H1 (cell line): ENCODE results near the gene HS1BP3. TPM values are rescaled to one million over a fixed set of nuclear protein-coding genes. Genes with fewer than 3 reads are reported as not detected.

Source experiments
- CTCF ChIA-PET: fragments of 300-600 bp; sonication (Branson Sonifier 250); formaldehyde crosslinking; loops from one replicate; lab custom pipeline; 2021; ENCODE audit not compliant: partially characterized antibody; lab: Charles Lee
- POLR2A ChIA-PET: fragments of 300-600 bp; sonication (Branson Sonifier 250); formaldehyde crosslinking; loops from one replicate; lab custom pipeline; 2021; ENCODE audit warnings: inconsistent platforms; ENCODE audit not compliant: partially characterized antibody; lab: Charles Lee
- DNase-seq, 2 experiments: peaks; one replicate each; pipeline versions ENCODE4 v3.0.0 to v3.0.0-alpha.2; 2010 to 2022; ENCODE audit warnings: low spot score in 2 of 2, low read depth in 1 of 2, mixed read lengths in 1 of 2
- FAIRE-seq: peaks from 2 replicates; lab custom pipeline; 2011; peaks lifted over from hg19 to GRCh38; lab: Jason Lieb, UNC
- H2AFZ ChIP-seq: 2 replicates; pipeline ENCODE4 v1.8.1; 2012; ENCODE audit warnings: low read length, inconsistent platforms
- H2AK5ac ChIP-seq: 2 replicates; pipeline ENCODE4 v1.6.1; 2013; ENCODE audit warnings: low read depth, low read length
- H2BK120ac ChIP-seq: replicated peaks from 2 replicates; pipeline ENCODE3; 2013; ENCODE audit warnings: low read depth, low read length, inconsistent platforms
- H2BK12ac ChIP-seq: 2 replicates; pipeline ENCODE4 v1.6.1; 2013; ENCODE audit warnings: low read depth, low read length
- H2BK15ac ChIP-seq: 2 replicates; pipeline ENCODE4 v1.6.1; 2013; ENCODE audit warnings: low read length
- H2BK20ac ChIP-seq: 2 replicates; pipeline ENCODE4 v1.6.1; 2013; ENCODE audit warnings: low read length
- H2BK5ac ChIP-seq: 2 replicates; pipeline ENCODE4 v1.6.1; 2013; ENCODE audit warnings: low read depth, low read length
- H3K14ac ChIP-seq: 2 replicates; pipeline ENCODE4 v1.6.1; 2013; ENCODE audit warnings: inconsistent platforms; ENCODE audit not compliant: insufficient read length
- H3K18ac ChIP-seq: 2 replicates; pipeline ENCODE4 v1.6.1; 2013; ENCODE audit warnings: low read length; ENCODE audit errors: extremely low read depth
- H3K23ac ChIP-seq: 2 replicates; pipeline ENCODE4 v1.6.1; 2013; ENCODE audit warnings: inconsistent platforms; ENCODE audit not compliant: insufficient read length
- H3K23me2 ChIP-seq: 2 replicates; pipeline ENCODE4 v1.6.1; 2013; ENCODE audit warnings: low read depth, low read length
- H3K27ac ChIP-seq: 2 replicates; pipeline ENCODE4 v1.6.1; 2011; ENCODE audit warnings: low read depth, low read length, inconsistent platforms
- H3K27me3 ChIP-seq, 4 experiments: replicated peaks in 1 of 4; 1 replicate in 1 of 4; 2 replicates in 3 of 4; pipeline versions ENCODE4 v1.6.1 to v1.8.1; 2011 to 2013; ENCODE audit warnings: low read length in 3 of 4, mild to moderate bottlenecking in 3 of 4, inconsistent platforms in 2 of 4, mixed read lengths in 2 of 4, moderate library complexity in 1 of 4; ENCODE audit not compliant: control insufficient read depth in 3 of 4, insufficient read depth in 3 of 4; ENCODE audit errors: extremely low read depth in 1 of 4
- H3K36me3 ChIP-seq, 4 experiments: 2 replicates each; pipeline versions ENCODE4 v1.6.1 to v1.8.1; 2011 to 2013; ENCODE audit warnings: mild to moderate bottlenecking in 4 of 4, low read length in 3 of 4, moderate library complexity in 2 of 4, control low read depth in 1 of 4, inconsistent platforms in 1 of 4; ENCODE audit not compliant: insufficient read depth in 4 of 4, control insufficient read depth in 2 of 4
- H3K4ac ChIP-seq: replicated peaks from 2 replicates; pipeline ENCODE3; 2013; ENCODE audit warnings: low read length, low read depth, mixed read lengths, inconsistent platforms; ENCODE audit not compliant: insufficient read length
- H3K4me1 ChIP-seq, 4 experiments: replicated peaks in 1 of 4; 1 replicate in 1 of 4; 2 replicates in 3 of 4; pipeline versions ENCODE4 v1.6.1 to v1.8.1; 2011 to 2013; ENCODE audit warnings: low read length in 3 of 4, inconsistent platforms in 2 of 4, mixed read lengths in 1 of 4; ENCODE audit not compliant: insufficient read depth in 4 of 4, control insufficient read depth in 3 of 4
- H3K4me2 ChIP-seq, 2 experiments: 2 replicates each; pipeline versions ENCODE4 v1.6.1 to v1.8.1; 2011 to 2013; ENCODE audit warnings: low read depth in 2 of 2, low read length in 2 of 2, control low read depth in 1 of 2, inconsistent platforms in 1 of 2, mild to moderate bottlenecking in 1 of 2; ENCODE audit not compliant: insufficient read depth in 1 of 2
- H3K4me3 ChIP-seq, 4 experiments: fragments of 200-600, 300-600 bp in 1 of 4; sonication (generic), shearing (Covaris generic), sonication (Bioruptor Twin) in 1 of 4; 2 replicates each; pipeline versions ENCODE4 v1.5.1 to v1.8.1; 2011 to 2016; ENCODE audit warnings: low read length in 4 of 4, low read depth in 3 of 4, control low read depth in 2 of 4, inconsistent platforms in 2 of 4, mild to moderate bottlenecking in 2 of 4, mixed read lengths in 1 of 4, moderate library complexity in 1 of 4; ENCODE audit not compliant: insufficient read depth in 2 of 4; ENCODE audit errors: extremely low read depth in 1 of 4
- H3K56ac ChIP-seq: replicated peaks from 2 replicates; pipeline ENCODE3; 2013; ENCODE audit warnings: low read depth, mild to moderate bottlenecking, mixed read lengths, low read length, inconsistent platforms; ENCODE audit not compliant: insufficient read length
- H3K79me1 ChIP-seq: 2 replicates; pipeline ENCODE4 v1.6.1; 2013; ENCODE audit warnings: low read depth, low read length, control low read depth
- H3K79me2 ChIP-seq, 2 experiments: 2 replicates each; pipeline versions ENCODE4 v1.6.1 to v1.8.1; 2012 to 2013; ENCODE audit warnings: low read length in 2 of 2, mild to moderate bottlenecking in 2 of 2, inconsistent platforms in 1 of 2; ENCODE audit not compliant: insufficient read depth in 2 of 2, control insufficient read depth in 1 of 2
- H3K9ac ChIP-seq, 4 experiments: replicated peaks in 1 of 4; 1 replicate in 1 of 4; 2 replicates in 3 of 4; pipeline versions ENCODE4 v1.6.1 to v1.8.1; 2011 to 2013; ENCODE audit warnings: low read depth in 3 of 4, low read length in 3 of 4, control low read depth in 2 of 4, mild to moderate bottlenecking in 2 of 4, moderate library complexity in 2 of 4, inconsistent platforms in 1 of 4; ENCODE audit errors: extremely low read depth in 1 of 4
- H3K9me3 ChIP-seq, 2 experiments: 2 replicates each; pipeline versions ENCODE4 v1.6.1 to v1.8.1; 2012 to 2013; ENCODE audit warnings: mild to moderate bottlenecking in 2 of 2, moderate library complexity in 2 of 2, control low read depth in 1 of 2, inconsistent platforms in 1 of 2, low read depth in 1 of 2, low read length in 1 of 2, mixed read lengths in 1 of 2; ENCODE audit not compliant: insufficient read depth in 2 of 2
- H4K20me1 ChIP-seq, 2 experiments: replicated peaks in 1 of 2; 2 replicates each; pipeline versions ENCODE3 to v1.8.1; 2011 to 2013; ENCODE audit warnings: inconsistent platforms in 2 of 2, low read length in 2 of 2, mild to moderate bottlenecking in 1 of 2; ENCODE audit not compliant: insufficient read depth in 2 of 2, control insufficient read depth in 1 of 2
- H4K5ac ChIP-seq: 2 replicates; pipeline ENCODE4 v1.6.1; 2013; ENCODE audit warnings: low read length, low read depth, mixed read lengths, inconsistent platforms; ENCODE audit not compliant: insufficient read length
- H4K8ac ChIP-seq: 2 replicates; pipeline ENCODE4 v1.8.0; 2013; ENCODE audit warnings: mild to moderate bottlenecking, moderate library complexity, low read length, inconsistent platforms; ENCODE audit not compliant: insufficient read depth; ENCODE audit errors: extremely low read depth
- H4K91ac ChIP-seq: replicated peaks from 2 replicates; pipeline ENCODE3; 2013; ENCODE audit warnings: low read length, mixed read lengths, inconsistent platforms; ENCODE audit not compliant: insufficient read length
- ATF3 ChIP-seq: IDR thresholded peaks from 2 replicates; pipeline ENCODE4 v1.6.1; 2011; ENCODE audit warnings: low read depth, mild to moderate bottlenecking, low read length; ENCODE audit not compliant: insufficient read depth
- CHD1 ChIP-seq: IDR thresholded peaks from 2 replicates; pipeline ENCODE4 v1.6.1; 2012; ENCODE audit warnings: low read depth, low read length, improper control_type of control experiment
- EGR1 ChIP-seq: IDR thresholded peaks from 2 replicates; pipeline ENCODE4 v1.6.1; 2011; ENCODE audit warnings: low read depth, low read length, borderline replicate concordance
- EZH2 ChIP-seq: fragments of 200-600 bp; sonication (generic); IDR thresholded peaks from 2 replicates; pipeline ENCODE4 v1.7.1; 2012; ENCODE audit warnings: low read depth, mild to moderate bottlenecking, moderate library complexity, low read length, inconsistent platforms; ENCODE audit not compliant: severe bottlenecking
- RBBP5 ChIP-seq: IDR thresholded peaks from 2 replicates; pipeline ENCODE4 v1.7.1; 2012; ENCODE audit warnings: low read depth, mild to moderate bottlenecking, inconsistent platforms, low read length, moderate library complexity, borderline replicate concordance
- SUZ12 ChIP-seq: fragments of 200-600 bp; sonication (generic); IDR thresholded peaks from 2 replicates; pipeline ENCODE4 v1.6.1; 2012; ENCODE audit warnings: mild to moderate bottlenecking, inconsistent platforms, low read length, moderate library complexity, mixed read lengths
- TCF12 ChIP-seq: IDR thresholded peaks from 2 replicates; pipeline ENCODE4 v1.6.1; 2011; ENCODE audit warnings: low read depth, mild to moderate bottlenecking, low read length
- YY1 ChIP-seq: IDR thresholded peaks from 2 replicates; pipeline ENCODE4 v1.6.1; 2011; ENCODE audit warnings: low read depth, mild to moderate bottlenecking, low read length
- WGBS, 2 experiments: shearing (Covaris generic) in 1 of 2; methylation state at CpG; one replicate each; pipeline versions ENCODE4 v1.1.6 to v1.1.7; 2013 to 2015; ENCODE audit warnings: low lambda C conversion rate in 2 of 2, mixed read lengths in 2 of 2, inconsistent platforms in 1 of 2, low coverage in 1 of 2, missing lambda C conversion rate in 1 of 2; ENCODE audit not compliant: insufficient replicate concordance in 2 of 2, insufficient coverage in 1 of 2, insufficient read length in 1 of 2; ENCODE audit errors: extremely low coverage in 1 of 2, missing lambda C conversion rate in 1 of 2; 5-methylcytosine and 5-hydroxymethylcytosine counted together
- polyA plus RNA-seq, 7 experiments: library from polyadenylated mRNA; depleted of rRNA in 3 of 7; stranded (reverse) in 5 of 7; unstranded in 2 of 7; fragments of >200 nt in 5 of 7; fragments of 200-250 nt in 2 of 7; gene quantifications; 1 replicate in 5 of 7; 2 replicates in 1 of 7; 4 replicates in 1 of 7; pipeline versions ENCODE4 v1.2.1 to v1.2.3, GENCODE V29; 2011 to 2013; ENCODE audit warnings: missing spikeins in 2 of 7, mixed read lengths in 2 of 7
- total RNA-seq: library from RNA; stranded (reverse); fragmentation: NEBNext Ultra II Directional; extraction: Animal tissue kit (Norgen Biotek cat#: 25700); gene quantifications from 2 replicates; pipeline ENCODE4 v1.2.1, GENCODE V29; 2021
- TF ChIP-seq, protein P1 (sequence below): IDR thresholded peaks from 2 replicates; pipeline ENCODE4 v1.6.1; 2012; ENCODE audit warnings: inconsistent platforms
- TF ChIP-seq, protein P2 (sequence below): IDR thresholded peaks from 2 replicates; pipeline ENCODE4 v1.6.1; 2012; ENCODE audit warnings: inconsistent platforms

HS1BP3 gene
- total and polyA plus RNA-seq, 2 of the 8 experiments (the other 6 are each of a cell fraction or from before 2014, with no cell fraction given) = 11.1 to 11.3 TPM

GRCh38 chr2:20670315-20671035, 19.6 kb upstream of the HS1BP3 start:
- Histone ChIP-seq H3K9ac (no peak overlapping the region), H3K23ac (no peak overlapping the region), H3K27me3 (peaks cover 58 to 92% (median 82%) of the 10 kb centered on the region in 4 experiments), H3K14ac (no peak overlapping the region), H3K18ac (no peak overlapping the region), H2AFZ (no peak overlapping the region), H3K79me1 (no peaks in the 10 kb centered on the region), H3K4me2 (peak overlapping the region; percentile 43 to 76), H3K56ac (no peak overlapping the region), H3K36me3 (peaks cover 0 to 5% (median 0%) of the 10 kb centered on the region in 4 experiments; a peak in 1 of 8 replicates), H2BK120ac (no peak overlapping the region), H2AK5ac (no peak overlapping the region), H4K91ac (no peak overlapping the region), H3K4ac (no peak overlapping the region), H2BK12ac (no peak overlapping the region), H3K4me3 (peak overlapping the region in 1 of 4 experiments; percentile 9; a peak in 1 of 8 replicates), H4K8ac (peak overlapping the region; percentile 70; the same call in 1 of the 2 replicates), H3K27ac (no peak overlapping the region), H3K4me1 (peaks cover 9 to 42% (median 20%) of the 10 kb centered on the region in 4 experiments), H3K79me2 (no peaks in the 10 kb centered on the region), H4K5ac (no peak overlapping the region), H3K23me2 (peaks cover 16% of the 10 kb centered on the region; the same call in 1 of the 2 replicates), H2BK20ac (no peak overlapping the region), H3K9me3 (no peaks in the 10 kb centered on the region; a peak in 1 of 4 replicates), H2BK15ac (no peak overlapping the region), H2BK5ac (no peak overlapping the region), H4K20me1 (peaks cover 0 to 6% of the 10 kb centered on the region in 2 experiments)
- DNase-seq (peak in 1 of 2 experiments; percentile 68), FAIRE-seq (no peak)
- POLR2A ChIA-PET = interaction anchor here (0.6 to 1.5 kb wide), 4 partner anchors 54 to 1529 kb away, joined by 3 to 4 read pairs (median 4); partner anchors contain the start of gene RHOB
- 32% methylated on average over 56 of the region's 83 CpGs; no CpG with 5 or more reads in 1 of the 2 experiments for WGBS, 2 experiments
- TF ChIP-seq RBBP5 (0 out of 2 replicates have a peak, but pooled peaks have one; percentile 21), EGR1 (no peak), TCF12 (no peak), YY1 (no peak), SUZ12 (peak; percentile 85), EZH2 (peak; percentile 82), CHD1 (no peak), ATF3 (no peak)
- TF ChIP-seq, protein P1, sequence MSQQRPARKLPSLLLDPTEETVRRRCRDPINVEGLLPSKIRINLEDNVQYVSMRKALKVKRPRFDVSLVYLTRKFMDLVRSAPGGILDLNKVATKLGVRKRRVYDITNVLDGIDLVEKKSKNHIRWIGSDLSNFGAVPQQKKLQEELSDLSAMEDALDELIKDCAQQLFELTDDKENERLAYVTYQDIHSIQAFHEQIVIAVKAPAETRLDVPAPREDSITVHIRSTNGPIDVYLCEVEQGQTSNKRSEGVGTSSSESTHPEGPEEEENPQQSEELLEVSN = peak; percentile 59; the same call in 1 of the 2 replicates
- TF ChIP-seq, protein P2, sequence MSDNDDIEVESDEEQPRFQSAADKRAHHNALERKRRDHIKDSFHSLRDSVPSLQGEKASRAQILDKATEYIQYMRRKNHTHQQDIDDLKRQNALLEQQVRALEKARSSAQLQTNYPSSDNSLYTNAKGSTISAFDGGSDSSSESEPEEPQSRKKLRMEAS = peak; percentile 66
- CTCF ChIA-PET = interaction anchor here (0.6 to 2.2 kb wide), 10 partner anchors 8 to 357 kb away, joined by 3 to 17 read pairs (median 4); no protein-coding TSS in a partner anchor
